WTC11 (cell line): Measurements from ENCODE around the gene SLC10A6. TPM values are rescaled to one million over a fixed set of nuclear protein-coding genes. Genes with fewer than 3 reads are reported as not detected.

Experiments used
- ATAC-seq: fragments of 200-7000 bp; cut with Tn5 transposase; 2 replicates; pipeline ENCODE4 v1.10.0; 2021; ENCODE audit warnings: mild to moderate bottlenecking, moderate library complexity
- CTCF ChIA-PET: fragments of 300-600 bp; sonication (Branson Sonifier 250); formaldehyde crosslinking; loops from one replicate; lab custom pipeline; 2021; ENCODE audit warnings: antibody characterized with exemption; lab: Charles Lee
- POLR2A ChIA-PET: fragments of 350-600 bp; sonication (Branson Sonifier 250); formaldehyde crosslinking; loops from one replicate; lab custom pipeline; 2021; ENCODE audit warnings: antibody characterized with exemption; lab: Charles Lee
- DNase-seq: peaks from one replicate; pipeline ENCODE4 v3.0.0; 2021; ENCODE audit warnings: low spot score
- H3K27ac Mint-ChIP-seq: 2 replicates; pipeline ENCODE4 v1.8.0; 2021; ENCODE audit warnings: mixed read lengths
- H3K27me3 Mint-ChIP-seq: 2 replicates; pipeline ENCODE4 v1.8.0; 2021; ENCODE audit warnings: low read depth, mild to moderate bottlenecking, moderate library complexity, mixed read lengths
- H3K36me3 Mint-ChIP-seq: 2 replicates; pipeline ENCODE4 v1.8.0; 2021; ENCODE audit warnings: mixed read lengths
- H3K4me1 Mint-ChIP-seq: 2 replicates; pipeline ENCODE4 v1.8.0; 2022; ENCODE audit warnings: mixed read lengths
- H3K4me3 Mint-ChIP-seq: 2 replicates; pipeline ENCODE4 v1.8.0; 2021; ENCODE audit warnings: mild to moderate bottlenecking, moderate library complexity, mixed read lengths
- H3K9me3 Mint-ChIP-seq: 2 replicates; pipeline ENCODE4 v1.8.0; 2021; ENCODE audit warnings: mixed read lengths
- EMX1 ChIP-seq: fragments of 250-450 bp; sonication (Bioruptor Pico); IDR thresholded peaks from 2 replicates; pipeline ENCODE4 v1.8.0; 2021; ENCODE audit warnings: mild to moderate bottlenecking
- FOXK1 ChIP-seq: sonication (generic); formaldehyde crosslinking; IDR thresholded peaks from 2 replicates; pipeline ENCODE4 v1.8.0; 2022; ENCODE audit warnings: mild to moderate bottlenecking, moderate library complexity, missing genetic modification reagents
- GTF2I ChIP-seq: fragments of 250-450 bp; sonication (Bioruptor Pico); conservative IDR thresholded peaks from 2 replicates; pipeline ENCODE4 v1.4.0; 2021; ENCODE audit warnings: mild to moderate bottlenecking
- NFATC4 ChIP-seq: fragments of 250-450 bp; sonication (Bioruptor Pico); IDR thresholded peaks from 2 replicates; pipeline ENCODE4 v1.9.0; 2021; ENCODE audit warnings: mild to moderate bottlenecking
- OVOL2 ChIP-seq: fragments of 250-450 bp; sonication (Bioruptor Pico); IDR thresholded peaks from 2 replicates; pipeline ENCODE4 v1.9.0; 2021; ENCODE audit warnings: mild to moderate bottlenecking, borderline replicate concordance
- SMAD3 ChIP-seq: sonication (generic); formaldehyde crosslinking; IDR thresholded peaks from 2 replicates; pipeline ENCODE4 v1.8.0; 2022; ENCODE audit warnings: missing genetic modification reagents, mild to moderate bottlenecking, borderline replicate concordance
- SMAD4 ChIP-seq: sonication (generic); formaldehyde crosslinking; IDR thresholded peaks from 2 replicates; pipeline ENCODE4 v1.8.0; 2022; ENCODE audit warnings: mild to moderate bottlenecking, missing genetic modification reagents
- ZBTB21 ChIP-seq: sonication (generic); formaldehyde crosslinking; IDR thresholded peaks from 2 replicates; pipeline ENCODE4 v1.8.1; 2023; ENCODE audit warnings: mild to moderate bottlenecking, missing genetic modification reagents, borderline replicate concordance
- ZNF121 ChIP-seq: sonication (generic); formaldehyde crosslinking; IDR thresholded peaks from 2 replicates; pipeline ENCODE4 v1.8.0; 2023; ENCODE audit warnings: missing genetic modification reagents
- ZNF138 ChIP-seq: sonication (generic); formaldehyde crosslinking; conservative IDR thresholded peaks from 2 replicates; pipeline ENCODE4 v1.8.1; 2022; ENCODE audit warnings: mild to moderate bottlenecking, moderate library complexity, missing genetic modification reagents
- ZNF263 ChIP-seq: sonication (generic); formaldehyde crosslinking; IDR thresholded peaks from 2 replicates; pipeline ENCODE4 v1.8.1; 2022; ENCODE audit warnings: low read depth, mild to moderate bottlenecking, moderate library complexity, missing genetic modification reagents
- total RNA-seq: library from RNA; stranded (reverse); gene quantifications from 3 replicates; pipeline ENCODE4 v1.2.3, GENCODE V29; 2021
- TF ChIP-seq, protein P1 (sequence below): sonication (generic); formaldehyde crosslinking; IDR thresholded peaks from 2 replicates; pipeline ENCODE4 v1.8.1; 2023; ENCODE audit warnings: mild to moderate bottlenecking, moderate library complexity, missing genetic modification reagents
- TF ChIP-seq, protein P2 (sequence below): sonication (generic); formaldehyde crosslinking; IDR thresholded peaks from 2 replicates; pipeline ENCODE4 v1.8.1; 2023; ENCODE audit warnings: mild to moderate bottlenecking, missing genetic modification reagents, moderate library complexity
- TF ChIP-seq, protein P3 (sequence below): fragments of 250-450 bp; sonication (Bioruptor Pico); IDR thresholded peaks from 2 replicates; pipeline ENCODE4 v1.9.0; 2021; ENCODE audit warnings: mild to moderate bottlenecking
- TF ChIP-seq, protein P4 (sequence below): sonication (generic); formaldehyde crosslinking; IDR thresholded peaks from 2 replicates; pipeline ENCODE4 v1.8.1; 2022; ENCODE audit warnings: mild to moderate bottlenecking, missing genetic modification reagents, moderate library complexity, borderline replicate concordance
- TF ChIP-seq, protein P5 (sequence below): sonication (generic); formaldehyde crosslinking; IDR thresholded peaks from 2 replicates; pipeline ENCODE4 v1.8.1; 2022; ENCODE audit warnings: missing genetic modification reagents, borderline replicate concordance
- TF ChIP-seq, protein P6 (sequence below): sonication (generic); formaldehyde crosslinking; IDR thresholded peaks from 2 replicates; pipeline ENCODE4 v1.8.1; 2023; ENCODE audit warnings: mild to moderate bottlenecking, missing genetic modification reagents

The SLC10A6 gene
- total RNA-seq, 1 experiment from 2014 or later: not detected

DNA sequence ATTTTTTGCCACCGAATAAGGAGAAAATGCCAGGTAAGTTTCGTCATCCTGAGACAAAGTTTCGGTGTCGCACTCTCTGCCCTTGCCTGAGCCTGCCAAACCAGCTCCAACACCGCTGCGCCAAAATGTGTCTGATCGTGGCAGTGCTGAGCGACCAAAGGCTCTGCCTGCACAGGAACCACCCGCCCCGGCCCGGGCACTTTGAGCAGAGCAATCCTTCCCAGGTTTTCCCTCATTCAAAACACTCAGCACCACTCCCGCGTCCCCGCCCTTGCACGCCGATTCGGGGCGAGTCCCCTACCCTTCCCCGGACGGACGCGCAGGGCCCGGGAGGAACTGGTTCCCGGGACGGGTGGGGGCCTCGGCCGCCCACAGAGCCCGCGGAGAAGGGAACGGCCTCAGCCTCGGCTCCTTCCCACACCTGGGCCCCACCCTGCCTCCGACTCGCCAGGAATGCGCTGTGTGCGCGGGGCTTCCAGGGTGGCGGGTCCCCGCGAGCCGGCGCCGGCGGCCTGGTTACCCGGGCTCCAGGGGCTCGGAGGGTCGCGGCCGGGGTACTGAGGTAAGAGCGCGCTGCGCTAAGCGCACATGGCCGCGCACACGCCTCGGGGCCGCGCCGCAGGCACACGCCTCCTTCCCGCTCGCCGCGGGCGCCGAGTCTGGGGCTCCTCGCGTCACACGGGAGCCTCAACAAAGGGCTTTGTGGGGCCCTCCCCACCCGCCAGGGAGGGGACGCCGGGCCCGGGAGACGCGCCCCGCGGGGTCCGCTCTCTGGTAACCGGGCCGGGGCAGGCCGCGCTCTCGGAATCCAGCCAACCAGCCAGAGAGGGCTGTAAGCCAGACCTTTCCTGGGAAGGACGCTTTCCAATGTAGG is 42.8 kb upstream of the SLC10A6 start, which contains the start of gene C4orf36 (continued):
- TF ChIP-seq, protein P1, sequence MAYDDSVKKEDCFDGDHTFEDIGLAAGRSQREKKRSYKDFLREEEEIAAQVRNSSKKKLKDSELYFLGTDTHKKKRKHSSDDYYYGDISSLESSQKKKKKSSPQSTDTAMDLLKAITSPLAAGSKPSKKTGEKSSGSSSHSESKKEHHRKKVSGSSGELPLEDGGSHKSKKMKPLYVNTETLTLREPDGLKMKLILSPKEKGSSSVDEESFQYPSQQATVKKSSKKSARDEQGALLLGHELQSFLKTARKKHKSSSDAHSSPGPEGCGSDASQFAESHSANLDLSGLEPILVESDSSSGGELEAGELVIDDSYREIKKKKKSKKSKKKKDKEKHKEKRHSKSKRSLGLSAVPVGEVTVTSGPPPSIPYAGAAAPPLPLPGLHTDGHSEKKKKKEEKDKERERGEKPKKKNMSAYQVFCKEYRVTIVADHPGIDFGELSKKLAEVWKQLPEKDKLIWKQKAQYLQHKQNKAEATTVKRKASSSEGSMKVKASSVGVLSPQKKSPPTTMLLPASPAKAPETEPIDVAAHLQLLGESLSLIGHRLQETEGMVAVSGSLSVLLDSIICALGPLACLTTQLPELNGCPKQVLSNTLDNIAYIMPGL (CRISPR knock-in tag): peak; percentile 95
- TF ChIP-seq SMAD3: peak; percentile 53; the same call in 1 of the 2 replicates
- peak; percentile 28; the same call in 1 of the 2 replicates for TF ChIP-seq ZNF263 (CRISPR knock-in tag)
- no peak for TF ChIP-seq ZNF138 (CRISPR knock-in tag)
- TF ChIP-seq EMX1 (CRISPR knock-in tag): 0 out of 2 replicates have a peak, but pooled peaks have one; percentile 50

DNA sequence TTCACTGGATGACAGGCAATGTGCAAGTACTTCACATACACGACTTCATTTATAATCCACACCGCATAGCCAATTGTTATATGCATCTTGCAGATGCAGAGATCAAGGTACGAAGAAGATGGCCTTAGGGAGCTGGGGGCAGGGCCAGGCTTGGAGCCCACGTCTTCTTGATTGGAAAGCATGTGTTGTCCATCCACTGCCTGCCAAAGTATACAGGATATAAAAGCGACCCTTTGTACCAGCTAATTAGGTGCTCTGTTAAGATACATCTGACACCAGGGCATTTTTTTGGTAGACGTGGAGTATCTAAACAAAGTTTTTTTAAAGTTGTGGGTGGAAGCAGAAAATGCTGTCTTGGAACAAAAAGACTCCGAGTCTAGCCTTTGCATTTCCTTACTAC is 41.6 kb upstream of the SLC10A6 start:
- DNase-seq: no peak
- no peak for ATAC-seq
- POLR2A ChIA-PET: no interaction called here
- peaks cover 15% of the 10 kb centered on the region for H3K27me3 Mint-ChIP-seq
- H3K27ac Mint-ChIP-seq: no peak overlapping the region
- CTCF ChIA-PET: interaction anchor here (1.0 to 1.4 kb wide), 2 partner anchors 12 to 31 kb away, joined by 5 read pairs; no protein-coding TSS in a partner anchor
- peak overlapping the region; percentile 75 for H3K4me3 Mint-ChIP-seq
- TF ChIP-seq, protein P2, sequence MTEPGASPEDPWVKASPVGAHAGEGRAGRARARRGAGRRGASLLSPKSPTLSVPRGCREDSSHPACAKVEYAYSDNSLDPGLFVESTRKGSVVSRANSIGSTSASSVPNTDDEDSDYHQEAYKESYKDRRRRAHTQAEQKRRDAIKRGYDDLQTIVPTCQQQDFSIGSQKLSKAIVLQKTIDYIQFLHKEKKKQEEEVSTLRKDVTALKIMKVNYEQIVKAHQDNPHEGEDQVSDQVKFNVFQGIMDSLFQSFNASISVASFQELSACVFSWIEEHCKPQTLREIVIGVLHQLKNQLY: no peak
- no peak for TF ChIP-seq OVOL2 (CRISPR knock-in tag)
- TF ChIP-seq ZBTB21 (CRISPR knock-in tag): no peak
- TF ChIP-seq, protein P1 (CRISPR knock-in tag): no peak
- peaks cover 3% of the 10 kb centered on the region for H3K36me3 Mint-ChIP-seq
- peaks cover 19% of the 10 kb centered on the region for H3K4me1 Mint-ChIP-seq
- no peaks in the 10 kb centered on the region for H3K9me3 Mint-ChIP-seq

DNA sequence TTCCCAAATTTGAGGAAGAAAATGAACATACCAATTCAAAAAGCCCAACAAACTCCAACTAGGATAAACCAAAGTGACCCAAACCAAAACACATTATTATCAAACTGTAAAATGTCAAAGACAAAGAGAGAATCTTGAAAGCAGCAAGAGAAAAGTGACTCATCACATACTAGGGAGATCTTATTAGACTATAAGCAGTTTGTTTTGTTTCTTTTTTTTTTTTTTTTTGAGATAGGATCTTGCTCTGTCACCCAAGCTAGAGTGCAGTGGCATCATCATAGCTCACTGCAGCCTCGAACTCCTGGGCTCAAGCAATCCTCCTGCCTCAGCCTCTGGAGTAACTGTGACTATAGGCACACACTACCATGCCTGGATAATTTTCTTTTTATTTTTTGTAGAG is 30.5 kb upstream of the SLC10A6 start:
- peaks cover 22% of the 10 kb centered on the region for H3K36me3 Mint-ChIP-seq
- TF ChIP-seq, protein P3, sequence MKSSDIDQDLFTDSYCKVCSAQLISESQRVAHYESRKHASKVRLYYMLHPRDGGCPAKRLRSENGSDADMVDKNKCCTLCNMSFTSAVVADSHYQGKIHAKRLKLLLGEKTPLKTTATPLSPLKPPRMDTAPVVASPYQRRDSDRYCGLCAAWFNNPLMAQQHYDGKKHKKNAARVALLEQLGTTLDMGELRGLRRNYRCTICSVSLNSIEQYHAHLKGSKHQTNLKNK: no peak
- TF ChIP-seq FOXK1 (CRISPR knock-in tag) (no peak), NFATC4 (CRISPR knock-in tag) (no peak), ZNF121 (no peak), SMAD4 (CRISPR knock-in tag) (no peak), GTF2I (CRISPR knock-in tag) (no peak)
- TF ChIP-seq, protein P1 (CRISPR knock-in tag): no peak
- TF ChIP-seq, protein P2: no peak
- TF ChIP-seq, protein P4, sequence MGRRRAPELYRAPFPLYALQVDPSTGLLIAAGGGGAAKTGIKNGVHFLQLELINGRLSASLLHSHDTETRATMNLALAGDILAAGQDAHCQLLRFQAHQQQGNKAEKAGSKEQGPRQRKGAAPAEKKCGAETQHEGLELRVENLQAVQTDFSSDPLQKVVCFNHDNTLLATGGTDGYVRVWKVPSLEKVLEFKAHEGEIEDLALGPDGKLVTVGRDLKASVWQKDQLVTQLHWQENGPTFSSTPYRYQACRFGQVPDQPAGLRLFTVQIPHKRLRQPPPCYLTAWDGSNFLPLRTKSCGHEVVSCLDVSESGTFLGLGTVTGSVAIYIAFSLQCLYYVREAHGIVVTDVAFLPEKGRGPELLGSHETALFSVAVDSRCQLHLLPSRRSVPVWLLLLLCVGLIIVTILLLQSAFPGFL (CRISPR knock-in tag): no peak
- TF ChIP-seq, protein P5, sequence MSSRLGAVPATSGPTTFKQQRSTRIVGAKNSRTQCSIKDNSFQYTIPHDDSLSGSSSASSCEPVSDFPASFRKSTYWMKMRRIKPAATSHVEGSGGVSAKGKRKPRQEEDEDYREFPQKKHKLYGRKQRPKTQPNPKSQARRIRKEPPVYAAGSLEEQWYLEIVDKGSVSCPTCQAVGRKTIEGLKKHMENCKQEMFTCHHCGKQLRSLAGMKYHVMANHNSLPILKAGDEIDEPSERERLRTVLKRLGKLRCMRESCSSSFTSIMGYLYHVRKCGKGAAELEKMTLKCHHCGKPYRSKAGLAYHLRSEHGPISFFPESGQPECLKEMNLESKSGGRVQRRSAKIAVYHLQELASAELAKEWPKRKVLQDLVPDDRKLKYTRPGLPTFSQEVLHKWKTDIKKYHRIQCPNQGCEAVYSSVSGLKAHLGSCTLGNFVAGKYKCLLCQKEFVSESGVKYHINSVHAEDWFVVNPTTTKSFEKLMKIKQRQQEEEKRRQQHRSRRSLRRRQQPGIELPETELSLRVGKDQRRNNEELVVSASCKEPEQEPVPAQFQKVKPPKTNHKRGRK (CRISPR knock-in tag): no peak
- TF ChIP-seq, protein P6, sequence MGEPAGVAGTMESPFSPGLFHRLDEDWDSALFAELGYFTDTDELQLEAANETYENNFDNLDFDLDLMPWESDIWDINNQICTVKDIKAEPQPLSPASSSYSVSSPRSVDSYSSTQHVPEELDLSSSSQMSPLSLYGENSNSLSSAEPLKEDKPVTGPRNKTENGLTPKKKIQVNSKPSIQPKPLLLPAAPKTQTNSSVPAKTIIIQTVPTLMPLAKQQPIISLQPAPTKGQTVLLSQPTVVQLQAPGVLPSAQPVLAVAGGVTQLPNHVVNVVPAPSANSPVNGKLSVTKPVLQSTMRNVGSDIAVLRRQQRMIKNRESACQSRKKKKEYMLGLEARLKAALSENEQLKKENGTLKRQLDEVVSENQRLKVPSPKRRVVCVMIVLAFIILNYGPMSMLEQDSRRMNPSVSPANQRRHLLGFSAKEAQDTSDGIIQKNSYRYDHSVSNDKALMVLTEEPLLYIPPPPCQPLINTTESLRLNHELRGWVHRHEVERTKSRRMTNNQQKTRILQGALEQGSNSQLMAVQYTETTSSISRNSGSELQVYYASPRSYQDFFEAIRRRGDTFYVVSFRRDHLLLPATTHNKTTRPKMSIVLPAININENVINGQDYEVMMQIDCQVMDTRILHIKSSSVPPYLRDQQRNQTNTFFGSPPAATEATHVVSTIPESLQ: no peak
- no peak overlapping the region for H3K4me3 Mint-ChIP-seq
- ChIA-PET POLR2A (no interaction called here), CTCF (interaction anchor here (1.0 to 2.1 kb wide), 4 partner anchors 8 to 286 kb away, joined by 3 to 14 read pairs (median 8); partner anchors contain the start of gene PTPN13)
- peaks cover 28% of the 10 kb centered on the region for H3K9me3 Mint-ChIP-seq
- no peak overlapping the region for H3K27ac Mint-ChIP-seq
- ATAC-seq (no peak), DNase-seq (no peak)
- H3K27me3 Mint-ChIP-seq: no peaks in the 10 kb centered on the region; the same call in 1 of the 2 replicates
- H3K4me1 Mint-ChIP-seq: peaks cover 7% of the 10 kb centered on the region
